Astrocyte (in vitro differentiated cells and primary cell): Measurements from ENCODE around the gene IVD. TPM values are rescaled to one million over a fixed set of nuclear protein-coding genes. Genes with fewer than 3 reads are reported as not detected.

ENCODE experiments used
- DNase-seq: peaks from one replicate; pipeline ENCODE4 v3.0.0-alpha.2; 2010; ENCODE audit warnings: low read depth
- FAIRE-seq: peaks from 2 replicates; lab custom pipeline; 2011; peaks lifted over from hg19 to GRCh38; lab: Jason Lieb, UNC
- H2AFZ ChIP-seq: 2 replicates; pipeline ENCODE4 v1.6.0; 2012; ENCODE audit warnings: low read depth, low read length, inconsistent platforms
- H3K27ac ChIP-seq: 2 replicates; pipeline ENCODE4 v1.5.1; 2011; ENCODE audit warnings: low read depth, low read length, inconsistent platforms
- H3K27me3 ChIP-seq: 2 replicates; pipeline ENCODE4 v1.6.0; 2011; ENCODE audit warnings: low read length, inconsistent platforms; ENCODE audit not compliant: insufficient read depth
- H3K36me3 ChIP-seq: 2 replicates; pipeline ENCODE4 v1.5.1; 2011; ENCODE audit warnings: low read length, inconsistent platforms; ENCODE audit not compliant: insufficient read depth
- H3K4me1 ChIP-seq: 2 replicates; pipeline ENCODE4 v1.5.1; 2011; ENCODE audit warnings: low read length, inconsistent platforms; ENCODE audit not compliant: insufficient read depth
- H3K4me2 ChIP-seq: 2 replicates; pipeline ENCODE4 v1.6.0; 2012; ENCODE audit warnings: low read length, inconsistent platforms
- H3K4me3 ChIP-seq: 2 replicates; pipeline ENCODE4 v1.5.1; 2011; ENCODE audit warnings: low read depth, mild to moderate bottlenecking, low read length, inconsistent platforms; ENCODE audit not compliant: insufficient read depth
- H3K79me2 ChIP-seq: 2 replicates; pipeline ENCODE4 v1.6.0; 2012; ENCODE audit warnings: mild to moderate bottlenecking, low read length, inconsistent platforms; ENCODE audit not compliant: insufficient read depth
- H3K9ac ChIP-seq: 2 replicates; pipeline ENCODE4 v1.6.0; 2012; ENCODE audit warnings: mild to moderate bottlenecking, low read length, inconsistent platforms
- H3K9me3 ChIP-seq: 2 replicates; pipeline ENCODE4 v1.5.1; 2012; ENCODE audit warnings: low read depth, mild to moderate bottlenecking, low read length, inconsistent platforms; ENCODE audit not compliant: insufficient read depth
- H4K20me1 ChIP-seq: 2 replicates; pipeline ENCODE4 v1.6.0; 2012; ENCODE audit warnings: low read length, inconsistent platforms; ENCODE audit not compliant: insufficient read depth
- H3K27ac Mint-ChIP-seq: one replicate; pipeline ENCODE4 v1.8.0; 2021; ENCODE audit warnings: mild to moderate bottlenecking, mixed read lengths; ENCODE audit not compliant: unreplicated experiment
- H3K27me3 Mint-ChIP-seq: one replicate; pipeline ENCODE4 v1.8.0; 2021; ENCODE audit warnings: low read depth, mixed read lengths; ENCODE audit not compliant: unreplicated experiment
- H3K36me3 Mint-ChIP-seq: one replicate; pipeline ENCODE4 v1.8.0; 2021; ENCODE audit warnings: low read depth, mixed read lengths; ENCODE audit not compliant: unreplicated experiment
- H3K4me1 Mint-ChIP-seq: one replicate; pipeline ENCODE4 v1.8.0; 2021; ENCODE audit warnings: low read depth, mixed read lengths; ENCODE audit not compliant: unreplicated experiment
- H3K4me3 Mint-ChIP-seq: one replicate; pipeline ENCODE4 v1.8.0; 2021; ENCODE audit warnings: mild to moderate bottlenecking, moderate library complexity, mixed read lengths; ENCODE audit not compliant: unreplicated experiment
- H3K9me3 Mint-ChIP-seq: one replicate; pipeline ENCODE4 v1.8.0; 2021; ENCODE audit warnings: mild to moderate bottlenecking, mixed read lengths; ENCODE audit not compliant: unreplicated experiment
- CTCF ChIP-seq: IDR thresholded peaks from 2 replicates; pipeline ENCODE4 v1.5.1; 2011; ENCODE audit warnings: low read depth, mild to moderate bottlenecking, inconsistent platforms, low read length, moderate library complexity; ENCODE audit not compliant: insufficient read depth
- EZH2 ChIP-seq: IDR thresholded peaks from 2 replicates; pipeline ENCODE4 v1.6.1; 2012; ENCODE audit warnings: mild to moderate bottlenecking, low read length, inconsistent platforms; ENCODE audit not compliant: insufficient read depth
- total RNA-seq: library from RNA; stranded (reverse); gene quantifications from 2 replicates; pipeline ENCODE4 v1.2.1, GENCODE V29; 2021

IVD gene
- total RNA-seq, 1 donor from 2014 or later: 55.1 TPM

GRCh38 chr15:40358471-40359353 lies 46.9 kb upstream of the IVD start:
- peaks cover 14% of the 10 kb centered on the region for H3K4me1 ChIP-seq
- Mint-ChIP-seq H3K27ac (no peak overlapping the region), H3K9me3 (no peaks in the 10 kb centered on the region), H3K36me3 (no peaks in the 10 kb centered on the region), H3K27me3 (peaks cover 52% of the 10 kb centered on the region), H3K4me1 (peaks cover 9% of the 10 kb centered on the region), H3K4me3 (peak overlapping the region; percentile 77)
- no peaks in the 10 kb centered on the region for H3K79me2 ChIP-seq
- DNase-seq (no peak), FAIRE-seq (no peak)
- H2AFZ ChIP-seq: peak overlapping the region; percentile 52
- no peaks in the 10 kb centered on the region for H3K9me3 ChIP-seq
- H4K20me1 ChIP-seq: no peaks in the 10 kb centered on the region
- peaks cover 7% of the 10 kb centered on the region for H3K27me3 ChIP-seq
- H3K4me3 ChIP-seq: peak overlapping the region; percentile 49
- H3K36me3 ChIP-seq: no peaks in the 10 kb centered on the region
- TF ChIP-seq EZH2: no peak
- no peak for TF ChIP-seq CTCF
- no peak overlapping the region for H3K9ac ChIP-seq
- H3K27ac ChIP-seq: no peak overlapping the region
- peak overlapping the region; percentile 91 for H3K4me2 ChIP-seq

GRCh38 chr15:40360015-40360414 lies 45.6 kb upstream of the IVD start:
- Histone ChIP-seq H4K20me1 (no peaks in the 10 kb centered on the region), H3K36me3 (no peaks in the 10 kb centered on the region), H3K4me1 (peaks cover 4% of the 10 kb centered on the region), H3K9ac (no peak overlapping the region), H3K4me3 (no peak overlapping the region), H3K4me2 (no peak overlapping the region), H3K9me3 (no peaks in the 10 kb centered on the region), H3K27me3 (peaks cover 7% of the 10 kb centered on the region), H3K79me2 (no peaks in the 10 kb centered on the region), H2AFZ (no peak overlapping the region), H3K27ac (no peak overlapping the region)
- H3K27ac Mint-ChIP-seq: no peak overlapping the region
- no peaks in the 10 kb centered on the region for H3K9me3 Mint-ChIP-seq
- peaks cover 57% of the 10 kb centered on the region for H3K27me3 Mint-ChIP-seq
- FAIRE-seq (no peak), DNase-seq (no peak)
- TF ChIP-seq CTCF: no peak
- TF ChIP-seq EZH2: no peak
- no peaks in the 10 kb centered on the region for H3K4me1 Mint-ChIP-seq
- no peaks in the 10 kb centered on the region for H3K36me3 Mint-ChIP-seq
- no peak overlapping the region for H3K4me3 Mint-ChIP-seq

GRCh38 chr15:40361640-40362039 lies 44.0 kb upstream of the IVD start:
- Histone ChIP-seq H3K36me3 (no peaks in the 10 kb centered on the region), H3K9ac (no peak overlapping the region), H3K4me2 (no peak overlapping the region), H3K27ac (no peak overlapping the region), H3K4me3 (no peak overlapping the region), H3K9me3 (no peaks in the 10 kb centered on the region), H3K4me1 (peaks cover 4% of the 10 kb centered on the region), H4K20me1 (no peaks in the 10 kb centered on the region), H2AFZ (no peak overlapping the region), H3K27me3 (peaks cover 7% of the 10 kb centered on the region), H3K79me2 (no peaks in the 10 kb centered on the region)
- TF ChIP-seq CTCF (no peak), EZH2 (no peak)
- DNase-seq: no peak
- Mint-ChIP-seq H3K4me3 (no peak overlapping the region), H3K4me1 (no peaks in the 10 kb centered on the region), H3K27me3 (peaks cover 59% of the 10 kb centered on the region), H3K36me3 (no peaks in the 10 kb centered on the region), H3K9me3 (no peaks in the 10 kb centered on the region), H3K27ac (no peak overlapping the region)
- FAIRE-seq: no peak
